SU-DHL-6 (cell line): ENCODE results near the gene EXD3.

Source experiments
- EZH2phosphoT487 ChIP-seq: fragments of 200-600 bp; sonication (generic), shearing (Covaris generic); conservative IDR thresholded peaks from 2 replicates; pipeline ENCODE4 v1.6.1; 2018; ENCODE audit warnings: mild to moderate bottlenecking, antibody characterized with exemption, low read length, moderate library complexity, mixed read lengths
- TF ChIP-seq, protein P1 (sequence below): fragments of 200-600 bp; sonication (generic); IDR thresholded peaks from one replicate; pipeline ENCODE4 v1.5.1; 2017; ENCODE audit warnings: antibody characterized with exemption, mild to moderate bottlenecking, low read length, moderate library complexity; ENCODE audit not compliant: insufficient read depth, poor library complexity, severe bottlenecking

DNA sequence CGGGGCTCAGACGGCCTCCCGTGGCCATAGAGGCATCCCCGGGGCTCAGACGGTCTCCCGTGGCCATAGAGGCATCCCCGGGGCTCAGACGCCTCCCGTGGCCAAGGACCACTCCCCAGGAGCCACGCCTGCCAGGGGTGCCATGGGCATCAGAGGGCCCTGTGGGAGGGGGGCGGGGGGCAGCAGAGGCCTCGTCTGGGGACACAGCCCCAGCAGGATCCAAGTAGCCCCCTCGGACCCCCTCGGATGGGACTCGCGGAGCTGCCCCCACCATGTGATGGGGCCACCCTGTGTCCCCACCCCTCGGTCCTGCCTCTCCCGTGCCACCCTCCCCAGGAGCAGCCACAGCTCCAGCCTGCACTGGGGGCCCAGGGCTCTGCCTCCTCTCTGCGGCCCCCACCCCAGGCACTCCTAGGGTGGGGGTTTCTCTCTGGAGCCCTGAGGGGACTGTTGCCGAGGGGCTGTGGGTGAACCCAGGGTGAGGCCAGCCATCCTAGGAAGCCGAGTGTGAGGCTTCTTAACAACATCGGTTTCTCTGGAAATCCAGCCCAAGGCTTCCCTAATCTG, 15.7 kb upstream of the EXD3 start:
- TF ChIP-seq, protein P1, sequence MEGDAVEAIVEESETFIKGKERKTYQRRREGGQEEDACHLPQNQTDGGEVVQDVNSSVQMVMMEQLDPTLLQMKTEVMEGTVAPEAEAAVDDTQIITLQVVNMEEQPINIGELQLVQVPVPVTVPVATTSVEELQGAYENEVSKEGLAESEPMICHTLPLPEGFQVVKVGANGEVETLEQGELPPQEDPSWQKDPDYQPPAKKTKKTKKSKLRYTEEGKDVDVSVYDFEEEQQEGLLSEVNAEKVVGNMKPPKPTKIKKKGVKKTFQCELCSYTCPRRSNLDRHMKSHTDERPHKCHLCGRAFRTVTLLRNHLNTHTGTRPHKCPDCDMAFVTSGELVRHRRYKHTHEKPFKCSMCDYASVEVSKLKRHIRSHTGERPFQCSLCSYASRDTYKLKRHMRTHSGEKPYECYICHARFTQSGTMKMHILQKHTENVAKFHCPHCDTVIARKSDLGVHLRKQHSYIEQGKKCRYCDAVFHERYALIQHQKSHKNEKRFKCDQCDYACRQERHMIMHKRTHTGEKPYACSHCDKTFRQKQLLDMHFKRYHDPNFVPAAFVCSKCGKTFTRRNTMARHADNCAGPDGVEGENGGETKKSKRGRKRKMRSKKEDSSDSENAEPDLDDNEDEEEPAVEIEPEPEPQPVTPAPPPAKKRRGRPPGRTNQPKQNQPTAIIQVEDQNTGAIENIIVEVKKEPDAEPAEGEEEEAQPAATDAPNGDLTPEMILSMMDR = no peak
- TF ChIP-seq EZH2phosphoT487 = no peak
